Head of caudate nucleus (tissue), 42 donors: ENCODE data around the gene TMEM11.

Source experiments
- DNase-seq, 42 donors: peaks; one replicate each; pipeline versions ENCODE4 v3.0.0 to v3.0.0-alpha.2; 2020 to 2021; ENCODE audit warnings: mixed read lengths in 7 of 42
- intact Hi-C: fragments of 100-400 bp; cut with DNase I; formaldehyde crosslinking; loops from one replicate; pipeline ENCODE4 v1.15.0; 2022

The TMEM11 gene, protein sequence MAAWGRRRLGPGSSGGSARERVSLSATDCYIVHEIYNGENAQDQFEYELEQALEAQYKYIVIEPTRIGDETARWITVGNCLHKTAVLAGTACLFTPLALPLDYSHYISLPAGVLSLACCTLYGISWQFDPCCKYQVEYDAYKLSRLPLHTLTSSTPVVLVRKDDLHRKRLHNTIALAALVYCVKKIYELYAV

GRCh38 chr17:21214015-21214776 is at the start of gene TMEM11:
Gene TMEM11 (minus strand): TSS chr17:21214161. CDS start chr17:21214152, 9 bp downstream.
- intact Hi-C loops: loop anchor here (5.0 to 10.0 kb wide), 2 partner anchors 38 to 99 kb away; partner anchors contain the start of gene NATD1
- DNase-seq: peak; percentile 87 to 99 (median 97)

DNA sequence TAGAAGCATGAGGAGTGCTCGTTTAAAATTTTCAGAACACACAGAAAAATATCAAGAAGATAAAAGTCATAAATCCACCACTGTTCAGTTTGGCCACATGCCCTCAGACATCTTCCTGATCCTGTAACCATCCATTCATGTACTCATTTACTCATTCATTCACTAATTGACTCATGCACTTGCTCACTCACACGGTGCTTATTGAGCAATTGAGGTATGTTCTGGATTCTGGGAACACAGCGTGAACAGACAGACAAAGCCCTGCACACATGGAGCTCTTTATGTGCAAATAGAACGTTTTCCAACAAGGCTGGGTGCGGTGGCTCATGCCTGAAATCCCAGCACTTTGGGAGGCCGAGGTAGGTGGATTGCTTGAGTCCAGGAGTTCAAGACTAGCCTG is 49.4 kb upstream of the TMEM11 start:
- intact Hi-C loops: no loop called here
- no peak for DNase-seq

GRCh38 chr17:21262259-21262993 is 48.5 kb upstream of the TMEM11 start:
- no peak for DNase-seq
- intact Hi-C loops: no loop called here

DNA sequence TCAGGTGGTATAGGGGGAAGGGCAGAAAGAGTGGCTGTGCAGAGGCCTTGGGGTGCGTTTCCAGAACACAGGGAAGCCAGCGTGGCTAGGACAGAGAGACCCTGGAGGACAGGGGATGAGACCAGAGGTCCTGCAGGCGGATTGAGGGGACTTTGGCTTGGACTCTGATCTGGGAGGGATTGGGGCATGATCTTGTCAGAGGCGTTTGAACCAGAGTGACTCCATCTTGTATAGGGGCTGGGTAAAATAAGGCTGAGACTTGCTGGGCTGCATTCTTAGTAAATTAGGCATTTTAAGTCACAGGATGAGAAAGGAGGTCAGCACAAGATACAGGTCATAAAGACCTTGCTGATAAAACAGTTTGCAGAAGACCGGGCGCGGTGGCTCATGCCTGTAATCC is 44.6 kb upstream of the TMEM11 start:
- DNase-seq: no peak
- intact Hi-C loops: no loop called here

- no peak for DNase-seq
- intact Hi-C loops: loop anchor here (5.0 kb wide), 1 partner anchor 42 kb away; the partner anchor contains the start of gene TMEM11
Observed at GRCh38 chr17:21253646-21254441, 39.9 kb upstream of the TMEM11 start.

DNA sequence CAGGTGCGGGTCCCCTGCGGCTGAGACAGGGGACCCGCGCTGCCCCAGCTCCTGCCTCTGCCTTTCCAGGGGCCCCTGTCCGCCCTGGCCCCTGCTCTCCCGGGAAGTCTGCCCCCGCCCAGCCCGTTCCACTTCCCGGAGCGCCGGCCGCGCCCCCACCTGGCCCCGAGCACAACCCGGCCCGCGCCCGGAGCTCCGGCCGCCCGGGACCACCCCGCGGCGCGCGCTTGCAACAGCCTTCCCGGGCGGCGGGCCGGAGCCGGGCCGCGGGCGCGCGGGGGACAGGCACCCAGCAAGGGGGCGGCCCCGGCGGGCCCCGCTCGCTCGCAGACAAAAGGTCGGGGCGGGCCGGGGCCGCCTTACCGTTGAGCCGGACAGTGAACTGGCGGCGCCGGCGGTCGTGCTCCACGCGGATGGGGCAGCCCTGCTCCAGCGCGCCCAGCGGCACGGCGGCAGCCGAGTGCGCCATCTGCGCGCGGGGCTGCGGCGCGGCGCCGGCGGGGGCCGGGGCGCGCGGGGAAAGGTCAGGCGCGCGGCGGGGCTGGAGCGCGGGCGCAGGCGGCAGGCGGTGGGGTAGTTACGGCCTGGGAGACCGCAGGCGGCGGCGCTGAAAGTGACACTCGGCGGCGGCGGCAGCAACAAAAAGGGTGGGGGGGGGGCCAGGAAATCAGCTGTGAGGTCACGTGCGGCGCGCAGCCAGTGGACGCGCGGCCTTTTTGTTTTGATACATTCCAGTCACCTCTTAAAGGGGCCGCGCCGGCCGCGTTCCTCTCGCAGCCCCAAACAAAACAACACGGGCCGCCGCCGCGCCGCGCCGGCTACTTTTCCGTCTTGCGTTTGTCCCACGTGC is 39.1 kb upstream of the TMEM11 start, which contains the start of gene NATD1:
Gene NATD1 (minus strand): TSS at position 615 of the 850 bp plus-strand sequence. CDS start 146 bp downstream, at position 469.
- intact Hi-C loops: loop anchor here (5.0 kb wide), 1 partner anchor 41 kb away; the partner anchor contains the start of gene TMEM11
- DNase-seq: peak; percentile 69 to 94 (median 87)

DNA sequence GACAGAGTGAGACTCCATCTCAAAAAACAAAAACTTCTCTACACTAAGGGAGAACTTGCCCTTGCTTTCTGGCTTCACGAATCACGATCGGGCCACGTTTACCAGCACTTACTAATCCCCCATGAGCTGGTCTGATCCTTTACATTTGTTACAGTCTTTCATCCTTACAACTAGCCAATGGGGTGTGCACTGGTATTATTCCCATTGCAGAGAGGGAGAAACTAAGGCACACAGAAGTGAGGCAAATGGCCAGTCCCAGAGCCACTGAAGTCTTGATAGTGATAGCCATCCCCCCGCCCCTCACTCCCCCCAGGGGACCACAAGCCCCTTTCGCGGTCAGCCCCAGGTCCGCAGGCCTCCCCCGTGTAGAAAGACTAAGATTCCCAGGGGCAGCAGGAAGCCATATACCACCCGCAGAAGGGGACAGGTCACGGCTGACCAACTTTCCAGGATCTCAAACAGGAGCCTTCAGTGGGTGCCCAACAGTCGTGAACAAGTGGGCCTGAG is 38.4 kb upstream of the TMEM11 start:
- intact Hi-C loops: loop anchor here (5.0 kb wide), 1 partner anchor 40 kb away; the partner anchor contains the start of gene TMEM11
- no peak for DNase-seq

DNA sequence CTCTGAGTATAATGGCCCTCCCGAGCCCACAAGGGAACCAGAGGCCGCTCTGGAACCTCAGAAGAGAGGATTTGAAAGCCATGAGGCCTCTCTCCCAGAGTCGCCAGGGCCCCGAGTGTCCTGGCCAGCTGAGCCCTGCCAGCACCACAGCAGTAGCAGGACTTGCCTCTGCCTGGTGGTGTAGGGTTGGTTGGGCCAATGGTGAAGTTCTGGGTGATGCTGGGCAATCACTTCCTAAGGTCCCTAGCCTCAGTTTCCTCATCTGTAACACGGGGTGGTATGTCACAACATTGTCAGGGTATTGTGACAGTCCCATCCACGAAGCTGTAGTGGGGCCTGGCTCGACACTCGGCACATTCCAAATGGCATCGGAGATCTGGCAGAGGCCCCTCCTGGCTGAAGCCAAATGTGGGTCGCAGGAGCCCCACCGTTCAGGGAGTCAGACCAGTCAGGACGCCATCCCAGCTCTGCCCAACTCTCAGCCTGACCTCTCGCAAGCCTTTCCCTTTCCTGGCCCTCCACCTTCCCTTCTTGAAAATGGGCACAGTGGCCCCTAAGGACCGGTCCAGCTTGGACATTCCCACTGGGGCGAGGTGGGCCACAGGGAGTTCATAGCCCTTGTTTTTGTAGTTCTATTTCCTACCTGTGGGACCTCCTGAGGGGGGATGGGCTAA is 37.5 kb upstream of the TMEM11 start:
- DNase-seq: no peak
- intact Hi-C loops: loop anchor here (5.0 kb wide), 1 partner anchor 39 kb away; the partner anchor contains the start of gene TMEM11

DNA sequence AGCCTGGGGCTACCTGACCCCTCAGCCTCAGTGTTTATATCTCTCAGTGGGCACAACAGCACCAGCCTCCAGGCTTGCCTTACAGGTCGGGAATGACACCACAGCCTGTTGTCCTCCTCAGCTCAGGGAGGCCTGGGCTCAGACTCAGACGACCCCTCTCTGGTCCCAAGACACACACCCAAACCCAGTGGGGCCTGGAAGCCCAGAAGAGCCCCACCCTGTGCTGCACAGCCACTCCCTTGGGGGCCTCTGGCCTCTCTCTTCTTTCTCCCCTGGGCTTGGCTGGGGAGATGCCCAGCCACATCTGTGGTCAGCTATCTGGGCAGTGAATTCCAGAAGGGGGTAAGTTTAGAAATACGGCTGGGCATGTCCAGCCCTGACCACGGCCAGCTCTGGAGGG is 36.9 kb upstream of the TMEM11 start:
- intact Hi-C loops: loop anchor here (5.0 kb wide), 1 partner anchor 39 kb away; the partner anchor contains the start of gene TMEM11
- no peak for DNase-seq

- intact Hi-C loops: loop anchor here (5.0 to 10.0 kb wide), 2 partner anchors 38 to 135 kb away; partner anchors contain the start of gene TMEM11
- DNase-seq: no peak
Observed at GRCh38 chr17:21249920-21250703, 36.2 kb upstream of the TMEM11 start.

DNA sequence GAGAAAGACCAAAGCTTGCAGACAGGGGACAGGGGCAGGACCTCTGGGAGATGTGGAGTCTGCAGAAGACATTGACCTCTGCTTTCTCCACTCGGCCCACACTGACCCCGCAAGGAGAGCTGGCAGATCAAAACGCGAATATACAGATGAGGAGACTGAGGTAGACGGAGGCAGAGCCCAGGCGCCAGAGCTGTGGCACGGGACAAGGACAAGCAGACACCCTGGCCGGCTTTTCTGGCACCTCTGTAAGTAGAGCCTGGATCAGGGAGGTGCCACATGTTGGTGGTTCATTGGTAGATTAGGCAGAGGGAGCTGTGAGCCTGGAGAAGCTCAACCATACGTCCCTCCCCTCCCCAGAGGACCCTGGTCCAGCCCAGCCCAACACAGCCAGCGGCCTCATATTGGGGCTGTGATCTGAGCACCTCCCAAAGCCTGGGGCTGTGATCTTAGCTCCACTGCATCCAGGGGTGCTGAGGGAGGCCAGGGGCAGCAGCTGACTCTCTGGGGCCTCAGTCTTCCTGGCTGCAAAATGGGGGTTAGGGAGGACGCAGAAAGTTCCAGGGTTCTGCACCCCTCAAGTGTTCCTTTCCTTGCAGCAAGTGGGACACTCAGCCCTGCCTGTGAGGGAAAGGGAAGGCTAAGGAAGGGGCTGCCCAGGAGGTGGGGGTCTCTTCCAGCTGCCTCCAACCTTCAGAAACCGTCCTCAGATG is 35.3 kb upstream of the TMEM11 start:
- intact Hi-C loops: loop anchor here (10.0 kb wide), 1 partner anchor 134 kb away; no protein-coding TSS in a partner anchor
- no peak for DNase-seq

- no peak for DNase-seq
- intact Hi-C loops: loop anchor here (10.0 kb wide), 1 partner anchor 134 kb away; no protein-coding TSS in a partner anchor
Observed at GRCh38 chr17:21248500-21248899, 34.5 kb upstream of the TMEM11 start.

GRCh38 chr17:21247552-21248258 is 33.7 kb upstream of the TMEM11 start:
- intact Hi-C loops: loop anchor here (10.0 kb wide), 1 partner anchor 133 kb away; no protein-coding TSS in a partner anchor
- no peak for DNase-seq

- intact Hi-C loops: loop anchor here (10.0 kb wide), 1 partner anchor 132 kb away; no protein-coding TSS in a partner anchor
- DNase-seq: no peak
Observed at GRCh38 chr17:21246698-21247097, 32.7 kb upstream of the TMEM11 start.
